ENCODE results near the gene SLC38A11.
"Not testable (repeated sequence)": the region's sequence is repeated elsewhere in the genome, so short reads cannot be mapped to it uniquely, and the experiment has no call there.

The SLC38A11 gene

DNA sequence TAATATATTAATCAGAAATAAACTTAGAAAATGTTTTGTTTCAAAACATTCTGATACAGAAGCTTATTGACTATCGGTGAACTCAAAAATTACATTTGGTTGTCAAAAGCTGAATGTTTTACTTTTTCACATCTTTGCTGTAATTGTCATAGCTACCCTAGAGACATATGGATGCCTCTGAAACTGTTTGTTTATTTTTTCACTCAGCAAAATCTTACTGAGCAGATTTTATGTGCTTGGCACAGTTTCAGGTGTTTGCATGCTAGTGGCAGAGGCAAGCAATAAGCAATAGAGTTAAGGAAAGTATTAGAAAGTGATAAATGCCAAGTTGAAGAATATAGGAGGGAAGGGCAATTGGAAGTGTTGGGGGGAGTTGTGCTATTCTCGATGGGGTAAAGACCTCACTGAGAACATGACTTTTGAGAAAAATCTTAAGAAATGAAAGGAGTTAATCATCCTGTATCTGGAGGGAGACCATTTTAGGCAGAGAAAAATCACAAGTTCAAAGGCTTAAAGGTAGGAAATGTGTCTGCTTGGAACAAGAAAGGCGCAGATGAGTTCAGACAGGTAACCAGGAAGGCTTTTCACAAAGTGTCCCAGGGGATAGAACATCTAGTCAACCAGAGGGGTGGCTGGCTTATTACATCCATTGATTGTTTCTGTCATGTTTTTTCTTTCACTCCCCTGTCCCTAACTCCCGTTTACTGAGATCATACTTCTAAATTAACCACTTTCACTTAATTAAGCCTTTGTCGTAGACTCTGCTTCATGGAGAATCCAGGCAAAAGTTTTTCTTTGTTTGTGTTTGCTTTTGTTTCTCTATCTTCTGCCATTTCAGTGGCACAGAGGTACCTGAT lies 86.5 kb downstream of the SLC38A11 start:
- no peak overlapping the region for H3K27ac ChIP-seq

DNA sequence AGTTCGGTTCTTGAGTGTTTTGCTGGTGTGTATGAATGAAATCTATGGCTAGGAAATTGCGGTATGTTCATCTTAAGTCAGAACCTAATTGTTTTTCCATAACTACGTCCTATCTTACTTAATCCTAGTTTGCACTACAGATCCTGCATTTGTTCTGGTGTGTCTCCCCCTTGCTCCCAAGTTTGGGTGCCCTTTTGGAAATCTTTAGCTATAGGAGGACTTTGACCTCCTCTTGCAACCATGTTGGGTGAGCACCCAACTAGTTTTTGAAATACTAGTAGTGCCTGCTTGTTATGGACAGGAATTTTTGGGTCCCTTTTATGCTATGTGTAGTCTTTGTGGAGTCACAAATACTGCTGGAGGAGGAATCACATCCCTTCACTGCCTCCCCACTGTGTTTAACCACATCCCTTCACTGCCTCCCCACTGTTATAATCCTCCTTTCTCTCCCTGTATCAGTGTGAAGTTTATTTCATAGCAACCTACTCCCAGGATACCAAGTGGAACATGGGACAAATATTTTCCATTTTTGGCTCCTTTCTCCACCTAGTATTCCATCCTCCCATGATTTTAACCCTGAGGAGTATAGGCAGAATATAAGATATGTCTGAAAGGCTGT lies 87.4 kb downstream of the SLC38A11 start:
- H3K27ac ChIP-seq = no peak overlapping the region
- no peak for TF ChIP-seq ZFX (IDR thresholded peaks at IDR 0.05)
- no peak for TF ChIP-seq CTCF (conservative IDR thresholded peaks at IDR 0.05)

More for the DNA sequence above, 86.5 kb downstream of the SLC38A11 start:
- no peak for TF ChIP-seq ZFX (IDR thresholded peaks at IDR 0.05)
- no peak for TF ChIP-seq CTCF (conservative IDR thresholded peaks at IDR 0.05)

DNA sequence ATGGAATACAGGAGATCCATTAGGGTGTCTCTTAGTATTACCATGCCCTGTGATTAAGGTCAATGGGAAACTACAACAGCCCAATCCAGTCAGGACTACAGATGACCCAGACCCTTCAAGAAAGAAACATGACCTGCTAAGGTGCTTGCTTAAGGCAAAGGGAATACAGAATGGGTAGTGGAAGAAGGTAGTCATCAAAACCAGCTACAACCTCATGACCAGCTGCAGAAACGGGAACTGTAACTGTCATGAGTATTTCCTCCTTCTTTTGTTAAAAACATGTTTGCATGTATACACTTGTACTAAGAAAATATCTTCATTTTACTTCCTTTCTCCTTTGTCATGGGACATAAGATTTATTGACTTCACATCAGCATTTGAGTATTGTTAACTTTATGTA lies 88.9 kb downstream of the SLC38A11 start:
- H3K27ac ChIP-seq = not testable (repeated sequence)

- TF ChIP-seq ZFX (IDR thresholded peaks at IDR 0.05) (no peak), CTCF (conservative IDR thresholded peaks at IDR 0.05) (no peak)
- no peak overlapping the region for H3K27ac ChIP-seq
Measured at GRCh38 chr2:164860694-164861042, 94.7 kb downstream of the SLC38A11 start.

DNA sequence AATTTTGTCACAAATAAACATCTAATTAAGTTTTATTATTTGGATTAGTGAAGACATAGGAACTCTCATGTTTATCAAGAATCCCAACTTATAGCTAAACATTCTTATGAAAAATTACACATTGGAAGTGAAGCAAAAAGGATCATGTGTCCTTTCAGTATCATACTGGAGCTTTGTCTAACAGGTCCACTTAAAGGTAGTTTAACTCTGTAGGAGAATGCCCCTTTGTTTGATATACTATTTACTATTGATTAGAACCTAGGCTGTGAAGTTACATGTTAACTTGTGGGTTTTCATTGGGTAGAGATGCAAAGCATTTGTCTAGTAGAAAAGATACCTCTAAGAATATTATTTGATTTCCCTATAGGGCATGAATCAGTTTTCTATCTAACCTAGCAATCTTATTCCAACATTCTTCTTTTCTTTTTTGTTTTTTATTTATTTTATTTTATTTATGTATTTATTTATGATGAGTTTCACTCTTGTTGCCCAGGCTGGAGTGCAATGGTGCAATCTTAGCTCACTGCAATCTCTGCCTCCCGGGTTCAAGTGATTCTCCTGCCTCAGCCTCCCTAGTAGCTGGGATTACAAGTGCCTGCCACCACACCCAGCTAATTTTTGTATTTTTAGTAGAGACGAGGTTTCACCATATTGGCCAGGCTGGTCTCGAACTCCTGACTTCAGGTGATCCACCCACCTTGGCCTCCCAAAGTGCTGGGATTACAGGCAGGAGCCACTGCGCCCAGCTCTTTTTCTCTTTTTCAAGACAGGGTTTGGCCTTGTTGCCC lies 95.2 kb downstream of the SLC38A11 start:
- H3K27ac ChIP-seq = not testable (repeated sequence)

GRCh38 chr2:164859251-164859818 lies 96.0 kb downstream of the SLC38A11 start:
- H3K27ac ChIP-seq = no peak overlapping the region
- TF ChIP-seq ZFX (IDR thresholded peaks at IDR 0.05) (no peak), CTCF (conservative IDR thresholded peaks at IDR 0.05) (no peak)

- H3K27ac ChIP-seq = no peak overlapping the region
- TF ChIP-seq CTCF (conservative IDR thresholded peaks at IDR 0.05) (no peak), ZFX (IDR thresholded peaks at IDR 0.05) (no peak)
Measured at GRCh38 chr2:164852086-164852485, 103.2 kb downstream of the SLC38A11 start.

GRCh38 chr2:164850235-164850634 lies 105.1 kb downstream of the SLC38A11 start:
- TF ChIP-seq ZFX (IDR thresholded peaks at IDR 0.05) = no peak
- TF ChIP-seq CTCF (conservative IDR thresholded peaks at IDR 0.05) = 0 out of 2 replicates have a peak, but pooled peaks have one; percentile 5
- H3K27ac ChIP-seq = no peak overlapping the region
